Raji (cell line): Measurements from ENCODE around the gene NCLN.

ENCODE experiments used
- POLR2A ChIP-seq: IDR thresholded peaks from 2 replicates; pipeline ENCODE4 v1.6.1; 2011; ENCODE audit warnings: low read depth, low read length, control low read depth; ENCODE audit not compliant: insufficient read depth

The NCLN gene

DNA sequence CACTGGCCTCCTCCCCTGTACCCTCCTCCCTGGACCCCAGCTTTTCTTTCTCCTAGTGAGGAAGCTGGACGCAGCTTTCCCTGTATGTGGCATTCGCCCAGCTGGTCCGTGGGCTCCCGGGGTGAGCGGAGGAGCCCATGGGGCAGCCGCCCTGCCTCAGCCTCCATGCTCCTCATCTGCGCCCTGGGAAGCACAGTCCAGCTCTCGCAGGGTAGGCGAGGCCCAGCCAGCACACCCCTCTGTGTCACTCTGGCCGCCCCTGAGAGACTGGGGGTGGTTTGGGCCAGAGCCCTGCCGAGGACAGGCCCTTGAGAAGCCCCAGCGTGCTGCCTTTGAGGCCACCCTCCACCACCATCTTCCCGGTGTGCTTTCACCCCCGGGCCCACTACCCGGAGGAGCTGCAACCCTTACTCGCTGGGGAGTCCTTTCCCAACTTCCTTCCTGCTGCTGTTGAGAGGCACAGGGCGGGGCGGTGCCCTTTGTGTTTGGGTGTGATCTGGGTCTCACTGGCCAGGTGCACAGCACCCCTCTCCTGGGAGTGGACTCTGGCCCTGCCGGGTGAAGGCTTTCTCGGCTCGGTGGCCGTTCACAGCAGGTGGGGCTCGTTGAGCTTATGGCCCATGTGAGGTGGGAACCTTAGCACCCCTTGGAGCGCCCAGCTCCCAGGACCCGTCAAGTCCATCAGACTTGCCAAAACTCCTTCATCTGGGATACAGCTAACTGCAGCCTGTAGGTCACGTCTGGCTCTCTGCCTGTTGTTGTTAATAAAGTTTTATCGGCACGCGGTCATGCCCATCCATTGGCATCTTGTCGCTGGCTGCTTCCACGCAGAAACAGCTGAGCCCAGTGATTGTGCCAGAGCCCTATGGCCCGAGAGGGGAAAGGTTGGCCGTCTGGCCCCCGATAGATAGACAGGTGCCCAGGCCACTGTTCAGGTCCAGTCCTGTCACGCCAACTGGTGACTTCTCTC lies 3.2 kb downstream of the NCLN start:
- TF ChIP-seq POLR2A = no peak

DNA sequence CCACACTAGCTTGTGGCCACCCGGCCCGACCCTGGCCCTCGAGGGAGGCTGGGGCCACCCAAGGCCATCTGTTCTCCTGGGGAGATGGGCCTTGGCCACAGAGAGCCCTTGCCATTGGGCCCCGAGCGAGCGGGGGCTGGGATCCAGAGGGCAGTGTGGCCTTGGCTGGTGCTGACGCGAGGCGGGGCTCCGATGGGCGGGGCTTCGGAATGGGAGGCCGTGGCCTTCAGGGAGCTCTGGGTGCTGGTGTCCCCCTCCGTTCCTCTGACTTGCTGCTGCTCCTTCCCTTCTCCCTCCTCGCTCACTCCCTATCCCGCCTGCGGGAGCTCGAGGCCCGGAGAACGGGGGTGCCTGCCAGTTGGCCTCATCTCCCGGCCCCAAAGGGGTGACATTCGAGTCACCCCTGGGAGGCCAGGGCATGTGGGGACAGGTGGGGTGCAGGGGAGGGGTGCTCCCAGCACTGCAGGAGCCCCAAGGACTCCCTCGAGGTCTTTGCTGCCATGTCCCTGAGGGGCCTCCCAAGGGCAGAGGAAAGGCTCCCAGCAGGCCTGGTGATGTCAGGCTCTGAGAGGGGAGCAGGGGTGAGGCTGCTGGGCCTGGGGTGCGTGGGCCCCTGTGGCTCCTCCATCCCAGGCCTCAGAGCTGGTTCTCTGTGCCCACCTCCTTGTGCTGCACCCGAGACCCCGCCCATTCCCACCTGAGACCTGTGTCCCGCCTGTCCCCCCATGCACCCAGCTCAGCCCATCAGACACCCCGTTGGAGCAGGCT lies 4.2 kb downstream of the NCLN start:
- no peak for TF ChIP-seq POLR2A

DNA sequence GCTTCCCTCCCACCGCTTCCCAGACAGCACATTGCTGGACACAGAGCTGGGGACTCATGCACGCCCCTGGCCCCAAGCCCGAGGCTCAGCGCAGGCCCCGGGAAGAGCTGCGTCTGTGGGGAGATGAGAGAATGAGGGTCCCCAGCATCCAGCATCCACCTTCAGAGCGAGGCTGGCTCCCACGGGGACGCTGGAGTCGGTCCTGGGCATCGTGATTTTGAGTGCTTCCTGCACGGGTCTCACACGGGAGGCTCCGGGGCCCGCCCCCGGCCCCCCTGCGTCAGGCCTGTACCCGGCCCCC lies 4.7 kb downstream of the NCLN start:
- TF ChIP-seq POLR2A = no peak

DNA sequence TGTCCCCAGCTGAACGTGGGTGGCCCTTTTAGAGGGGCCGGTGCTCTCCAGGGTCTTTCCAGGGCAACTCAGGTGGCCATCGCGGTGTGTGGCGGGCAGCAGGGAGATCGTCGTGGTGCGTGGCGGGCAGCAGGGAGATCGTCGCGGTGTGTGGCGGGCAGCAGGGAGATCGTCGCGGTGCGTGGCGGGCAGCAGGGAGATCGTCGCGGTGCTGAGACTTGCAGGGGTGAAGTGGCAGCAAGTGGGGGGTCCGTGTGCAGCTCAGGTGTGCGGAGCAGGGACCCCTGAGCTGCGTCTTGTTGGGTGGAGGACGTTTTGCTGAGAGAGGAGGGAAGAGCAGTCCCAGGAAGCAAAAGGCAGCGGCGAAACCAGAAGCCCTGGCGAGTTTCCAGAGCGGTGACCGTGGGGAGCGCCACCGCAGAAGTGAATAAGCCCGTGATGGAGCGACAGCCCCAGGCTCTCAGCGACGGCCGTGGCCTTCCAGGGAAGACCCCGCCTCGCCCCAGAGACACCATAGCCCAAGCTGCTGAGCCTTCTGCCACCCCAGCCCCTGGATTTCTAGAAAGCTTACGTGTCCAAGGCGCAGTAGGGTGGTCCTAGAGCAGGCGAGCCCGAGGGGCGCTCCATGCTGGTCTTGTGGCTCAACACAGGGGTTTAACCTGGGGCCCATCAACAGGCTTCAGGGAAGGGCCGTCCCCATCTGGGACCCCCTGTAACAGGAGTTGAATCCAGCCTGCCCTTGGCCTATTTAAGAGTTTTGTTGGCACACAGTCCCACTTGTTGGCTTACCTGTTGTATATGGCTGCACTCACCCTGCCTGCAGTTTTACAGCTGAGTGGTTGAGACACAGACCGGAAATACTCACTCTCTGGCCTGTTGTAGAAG lies 5.4 kb downstream of the NCLN start:
- TF ChIP-seq POLR2A = no peak

DNA sequence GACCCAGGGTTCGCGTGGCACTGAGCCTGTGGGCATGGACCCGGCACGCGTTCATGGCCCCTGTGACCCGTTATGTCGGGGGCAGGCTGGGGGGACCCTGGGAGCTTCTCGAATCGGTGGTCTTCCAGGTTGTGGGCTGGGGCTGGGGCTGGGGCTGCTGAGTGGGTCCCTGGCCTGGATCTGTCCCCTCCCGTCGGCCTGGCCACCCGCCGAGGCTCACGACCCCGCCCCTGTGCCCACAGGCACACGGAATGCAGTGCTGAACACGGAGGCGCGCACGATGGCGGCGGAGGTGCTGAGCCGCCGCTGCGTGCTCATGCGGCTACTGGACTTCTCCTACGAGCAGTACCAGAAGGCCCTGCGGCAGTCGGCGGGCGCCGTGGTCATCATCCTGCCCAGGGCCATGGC lies 6.5 kb downstream of the NCLN start:
- no peak for TF ChIP-seq POLR2A

DNA sequence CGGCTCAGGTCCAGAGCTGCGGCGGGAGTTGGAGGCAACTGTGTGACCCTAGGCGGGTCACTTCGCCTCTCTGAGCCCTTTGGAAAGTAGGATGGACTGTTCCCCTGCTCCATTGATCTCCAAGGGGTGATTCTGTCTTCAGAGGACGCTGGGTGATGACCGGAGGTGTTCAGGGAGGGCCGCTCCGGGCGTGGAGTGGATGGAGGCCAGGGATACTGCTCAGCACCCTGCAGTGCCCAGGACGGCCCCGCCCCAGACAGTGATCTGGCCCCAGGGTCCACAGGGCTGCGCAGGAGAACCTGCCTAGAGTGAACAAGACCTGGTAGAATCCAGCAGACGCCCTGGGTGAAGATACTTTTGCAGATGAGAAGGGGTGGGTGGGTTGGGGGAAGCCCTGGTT lies 7.0 kb downstream of the NCLN start:
- TF ChIP-seq POLR2A = no peak

DNA sequence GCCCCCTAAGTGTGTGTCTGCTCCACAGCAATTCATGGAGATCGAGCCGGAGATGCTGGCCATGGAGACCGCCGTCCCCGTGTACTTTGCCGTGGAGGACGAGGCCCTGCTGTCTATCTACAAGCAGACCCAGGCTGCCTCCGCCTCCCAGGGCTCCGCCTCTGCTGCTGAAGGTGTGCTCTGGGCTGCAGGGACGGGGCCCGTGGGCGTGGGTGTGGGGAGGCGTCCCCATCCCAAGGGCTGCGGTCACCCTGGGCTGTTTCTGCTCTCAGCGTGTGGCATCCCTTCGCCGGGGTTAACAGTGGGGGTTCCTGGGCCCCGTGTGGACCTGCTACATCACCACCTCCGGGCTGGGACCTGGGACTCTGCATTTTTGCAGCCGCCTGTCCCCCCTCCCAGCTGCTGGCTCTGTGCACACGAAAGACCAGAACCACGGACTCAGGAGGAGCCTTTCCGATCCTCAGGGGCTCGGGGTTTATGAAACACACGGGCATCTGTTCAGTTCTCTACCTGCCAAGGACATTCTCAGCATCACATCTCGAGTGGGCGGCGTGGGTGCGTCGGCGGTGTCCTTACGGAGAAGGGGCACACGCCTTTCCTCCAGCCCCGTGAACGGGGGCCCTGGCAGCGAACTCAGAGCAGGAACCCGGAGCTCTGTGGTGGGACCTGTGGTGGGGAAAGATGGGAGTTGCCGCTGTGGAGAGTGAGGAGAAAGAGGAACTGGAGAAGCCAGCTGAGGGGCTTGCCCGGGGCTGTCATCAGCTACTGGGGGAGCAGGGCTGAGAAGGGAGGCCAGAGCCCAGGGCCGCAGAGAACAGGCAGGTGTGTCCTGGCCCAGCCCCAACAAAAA lies 7.8 kb downstream of the NCLN start:
- no peak for TF ChIP-seq POLR2A

DNA sequence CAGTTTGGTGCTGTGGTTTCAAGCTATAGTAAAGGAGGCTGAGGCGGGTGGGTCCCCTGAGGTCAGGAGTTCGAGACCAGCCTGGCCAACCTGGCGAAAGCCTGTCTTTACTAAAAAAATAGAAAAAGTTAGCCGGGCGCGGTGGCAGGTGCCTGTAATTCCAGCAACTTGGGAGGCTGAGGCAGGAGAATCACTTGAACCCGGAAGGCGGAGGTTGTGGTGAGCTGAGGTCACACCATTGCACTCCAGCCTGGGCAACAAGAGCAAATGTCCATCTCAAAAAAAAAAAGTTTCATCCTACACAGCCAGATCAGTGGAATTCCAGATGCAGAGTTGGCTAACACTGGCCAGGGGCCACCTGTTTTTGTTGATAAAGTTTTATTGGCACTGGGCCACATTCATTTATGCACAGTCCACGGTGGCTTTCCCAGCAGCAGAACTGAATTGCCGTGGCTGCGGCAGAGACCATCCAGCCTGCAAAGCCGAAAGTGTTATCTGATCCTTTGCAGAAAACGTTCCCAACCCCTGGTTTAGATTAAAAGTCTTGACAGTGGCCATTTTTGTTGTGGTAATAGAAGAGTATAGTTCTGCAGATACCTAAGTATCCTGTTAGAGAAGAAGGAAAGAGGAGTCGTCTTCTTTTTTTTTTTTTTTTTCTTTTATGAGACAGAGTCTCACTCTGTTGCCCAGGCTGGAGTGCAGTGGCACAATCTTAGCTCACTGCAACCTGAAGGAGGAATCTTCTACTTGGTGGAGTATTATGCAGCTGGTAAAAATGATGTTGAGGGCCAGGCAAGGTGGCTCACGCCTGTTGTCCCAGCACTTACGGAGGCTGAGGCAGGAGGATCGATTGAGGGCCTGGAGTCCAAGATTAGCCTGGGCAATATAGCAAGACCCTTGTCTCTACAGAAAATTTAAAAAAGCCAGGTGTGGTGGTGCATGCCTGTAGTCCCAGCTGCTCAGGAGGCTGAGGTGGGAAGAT lies 8.7 kb downstream of the NCLN start:
- no peak for TF ChIP-seq POLR2A

DNA sequence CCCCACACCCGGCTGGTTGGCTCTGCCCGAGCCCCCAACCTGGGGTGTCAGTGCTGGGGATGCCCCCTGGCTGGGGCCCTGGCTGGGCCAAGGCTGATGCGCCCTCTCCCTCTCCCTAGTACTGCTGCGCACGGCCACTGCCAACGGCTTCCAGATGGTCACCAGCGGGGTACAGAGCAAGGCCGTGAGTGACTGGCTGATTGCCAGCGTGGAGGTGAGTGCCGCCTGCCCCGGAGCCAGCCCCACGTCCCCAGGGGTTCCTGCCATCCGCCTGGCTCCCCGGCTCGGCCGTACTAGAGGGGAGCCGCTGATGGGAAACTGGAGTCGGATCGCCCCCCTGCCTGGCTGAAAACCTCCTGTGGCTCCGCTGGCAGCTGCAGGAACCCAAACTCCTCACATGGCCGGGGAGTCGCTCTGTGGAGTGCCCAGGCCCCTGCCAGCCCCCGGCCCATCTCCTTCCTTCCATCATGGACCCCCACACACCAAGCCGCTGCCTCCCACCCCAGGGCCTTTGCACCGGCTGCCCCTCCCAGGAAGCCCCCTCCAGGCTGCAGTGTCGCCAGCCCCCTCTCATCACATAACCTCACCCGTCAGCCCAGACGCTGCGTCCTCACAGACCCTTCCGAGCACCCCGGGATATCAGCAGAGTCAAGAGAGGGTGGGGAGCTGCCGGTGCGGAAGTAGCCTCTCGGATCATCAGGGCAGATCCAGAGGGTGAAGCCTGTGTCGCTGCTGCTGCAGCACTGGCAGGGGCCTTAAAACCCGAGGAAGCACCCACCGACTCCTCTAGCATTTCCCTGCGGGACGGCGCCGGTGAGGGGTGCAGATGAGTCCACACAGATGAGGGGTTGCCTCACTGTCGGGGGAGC lies 10.6 kb downstream of the NCLN start:
- no peak for TF ChIP-seq POLR2A

DNA sequence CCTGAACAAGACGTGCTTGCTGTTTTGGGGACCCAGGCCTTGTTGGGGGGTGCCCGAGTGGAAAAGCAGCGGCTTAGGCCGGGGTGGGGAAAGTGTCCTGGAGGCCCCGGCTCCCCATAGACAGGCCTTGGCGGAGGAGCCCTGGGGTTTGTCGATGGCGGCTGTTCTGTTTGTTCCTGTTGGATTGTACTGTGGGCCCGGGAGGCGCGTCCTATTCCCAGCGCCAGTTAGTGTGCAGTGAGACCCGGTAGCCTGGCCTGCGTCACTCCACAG lies 11.1 kb downstream of the NCLN start:
- TF ChIP-seq POLR2A = no peak

DNA sequence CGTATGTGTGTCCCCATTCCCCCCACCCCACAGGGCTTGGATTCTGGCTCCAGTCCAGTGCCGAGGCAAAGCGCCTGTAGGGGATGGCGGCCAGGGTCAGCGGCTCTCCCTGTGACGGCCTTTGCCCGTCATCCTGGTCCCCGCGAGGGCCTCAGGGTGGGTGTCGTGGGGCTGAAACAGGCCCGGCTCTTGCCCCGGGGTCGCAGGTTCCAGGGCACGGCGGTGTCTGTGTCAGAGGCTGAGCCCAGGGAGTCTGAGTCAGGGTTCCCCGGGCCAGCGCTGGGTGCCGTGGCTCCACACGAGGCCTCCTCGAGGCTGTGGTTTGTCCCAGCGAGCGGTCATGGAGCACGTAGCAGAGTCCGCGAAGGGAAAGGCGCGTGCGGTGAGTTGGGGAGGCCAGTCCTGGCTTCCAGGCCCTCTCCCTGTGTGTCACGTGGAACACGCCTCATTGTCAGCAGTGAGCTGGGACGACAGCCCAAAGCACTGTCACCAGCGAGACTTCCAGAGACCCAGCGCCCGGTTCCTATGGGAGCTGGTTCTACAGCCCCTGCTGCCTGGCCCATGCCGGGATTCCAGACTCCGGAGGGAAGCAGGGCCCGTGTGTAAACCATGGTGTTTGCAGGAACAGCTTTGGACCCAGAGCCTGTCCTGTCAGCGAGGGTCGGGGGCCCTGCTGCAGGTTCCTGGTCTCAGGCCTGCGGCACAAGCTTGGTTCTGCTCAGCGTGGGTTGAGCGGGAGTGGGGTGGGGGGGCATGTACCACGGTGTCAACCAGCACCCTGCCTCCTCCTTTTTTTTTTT lies 13.4 kb downstream of the NCLN start:
- no peak for TF ChIP-seq POLR2A

DNA sequence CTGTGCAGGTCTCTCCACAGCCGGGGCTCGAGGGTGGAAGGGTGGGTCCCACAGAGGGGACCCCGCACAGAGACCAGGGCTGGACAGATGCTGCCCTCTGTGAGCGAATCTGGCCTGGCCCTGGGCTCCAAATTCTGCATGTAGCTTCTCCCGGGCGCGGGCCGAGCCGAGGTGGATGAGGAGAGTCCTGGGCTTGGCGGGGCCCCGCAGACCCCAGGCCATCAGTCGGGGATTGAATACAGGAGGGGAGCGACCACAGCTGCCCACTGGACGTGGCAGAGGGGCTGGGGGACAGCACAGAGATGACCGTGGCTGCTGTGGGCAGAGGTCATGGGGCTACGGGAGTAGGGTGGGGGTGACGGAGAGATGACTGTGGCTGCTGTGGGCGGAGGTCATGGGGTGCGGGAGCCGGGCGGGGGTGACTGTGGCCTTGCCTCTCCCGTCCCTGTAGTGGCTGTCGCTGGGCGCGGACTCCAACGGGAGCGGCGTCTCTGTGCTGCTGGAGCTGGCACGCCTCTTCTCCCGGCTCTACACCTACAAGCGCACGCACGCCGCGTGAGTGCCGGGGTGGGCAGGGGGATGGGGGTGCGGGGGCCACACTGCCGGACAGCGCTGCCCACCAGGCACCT lies 15.5 kb downstream of the NCLN start:
- no peak for TF ChIP-seq POLR2A

DNA sequence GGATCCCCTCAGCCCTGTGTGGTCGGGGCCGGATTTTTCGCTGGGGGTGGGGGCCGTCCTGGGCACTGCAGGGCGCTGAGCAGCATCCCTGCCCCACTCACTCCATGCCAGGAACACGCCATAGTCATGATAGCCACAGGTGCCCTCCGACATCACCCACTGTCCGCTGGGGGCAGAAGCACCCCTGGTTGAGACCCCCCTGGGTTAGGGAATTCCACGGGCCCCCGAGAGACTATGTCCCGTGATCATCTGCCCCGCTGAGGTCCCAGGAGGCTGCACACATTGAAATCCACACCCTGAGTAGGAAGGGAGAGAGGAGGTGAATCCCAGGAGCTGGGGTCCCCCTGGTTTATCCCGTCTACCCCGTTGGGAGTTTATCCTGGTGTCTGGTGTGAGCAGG lies 16.2 kb downstream of the NCLN start:
- no peak for TF ChIP-seq POLR2A
